Astrocyte (in vitro differentiated cells and primary cell): ENCODE data around the gene GAS2.

ENCODE experiments used
- EZH2 ChIP-seq: IDR thresholded peaks from 2 replicates; pipeline ENCODE4 v1.6.1; 2012; ENCODE audit warnings: mild to moderate bottlenecking, low read length, inconsistent platforms; ENCODE audit not compliant: insufficient read depth
- TF ChIP-seq, protein P1 (sequence below): IDR thresholded peaks from 2 replicates; pipeline ENCODE4 v1.5.1; 2011; ENCODE audit warnings: low read depth, mild to moderate bottlenecking, inconsistent platforms, low read length, moderate library complexity; ENCODE audit not compliant: insufficient read depth

DNA sequence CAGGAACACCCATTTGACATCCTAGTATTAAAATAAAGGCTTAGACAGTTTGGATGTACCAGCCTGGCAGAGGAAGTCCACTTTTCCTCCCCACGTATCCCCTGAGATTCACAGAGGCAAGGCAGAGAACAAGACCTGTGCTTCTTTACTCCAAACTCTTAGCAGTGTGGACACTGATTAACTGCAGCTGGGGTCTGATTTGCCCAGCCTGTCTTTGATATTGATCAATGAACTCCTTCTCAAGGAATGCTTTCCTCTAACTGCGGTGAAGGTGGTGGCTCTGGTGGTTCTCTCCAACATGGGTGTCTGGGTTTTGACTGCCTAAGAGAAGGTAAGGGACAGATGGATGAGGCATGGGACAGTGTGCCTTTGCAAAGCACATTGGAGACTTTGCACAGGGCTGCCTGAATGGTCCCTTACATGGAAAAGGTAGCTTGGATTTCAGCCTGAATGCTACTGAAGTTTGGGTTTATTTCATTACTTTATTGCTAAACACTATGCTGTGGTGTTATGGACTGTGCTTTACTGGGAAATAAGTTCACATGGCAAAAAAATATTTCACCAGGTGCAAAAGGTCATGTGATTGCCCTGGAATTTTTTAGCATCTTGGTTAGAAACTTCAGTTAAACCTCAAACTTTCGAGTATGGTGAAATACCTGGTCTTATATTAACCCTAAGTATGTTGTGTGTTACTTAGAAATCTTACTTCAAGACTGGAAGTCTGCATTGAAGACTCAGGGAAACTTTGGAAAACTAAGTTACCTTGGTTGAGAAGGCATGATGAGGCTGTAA lies 1.8 kb downstream of the GAS2 start:
- TF ChIP-seq, protein P1, sequence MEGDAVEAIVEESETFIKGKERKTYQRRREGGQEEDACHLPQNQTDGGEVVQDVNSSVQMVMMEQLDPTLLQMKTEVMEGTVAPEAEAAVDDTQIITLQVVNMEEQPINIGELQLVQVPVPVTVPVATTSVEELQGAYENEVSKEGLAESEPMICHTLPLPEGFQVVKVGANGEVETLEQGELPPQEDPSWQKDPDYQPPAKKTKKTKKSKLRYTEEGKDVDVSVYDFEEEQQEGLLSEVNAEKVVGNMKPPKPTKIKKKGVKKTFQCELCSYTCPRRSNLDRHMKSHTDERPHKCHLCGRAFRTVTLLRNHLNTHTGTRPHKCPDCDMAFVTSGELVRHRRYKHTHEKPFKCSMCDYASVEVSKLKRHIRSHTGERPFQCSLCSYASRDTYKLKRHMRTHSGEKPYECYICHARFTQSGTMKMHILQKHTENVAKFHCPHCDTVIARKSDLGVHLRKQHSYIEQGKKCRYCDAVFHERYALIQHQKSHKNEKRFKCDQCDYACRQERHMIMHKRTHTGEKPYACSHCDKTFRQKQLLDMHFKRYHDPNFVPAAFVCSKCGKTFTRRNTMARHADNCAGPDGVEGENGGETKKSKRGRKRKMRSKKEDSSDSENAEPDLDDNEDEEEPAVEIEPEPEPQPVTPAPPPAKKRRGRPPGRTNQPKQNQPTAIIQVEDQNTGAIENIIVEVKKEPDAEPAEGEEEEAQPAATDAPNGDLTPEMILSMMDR = no peak
- no peak for TF ChIP-seq EZH2
